ENCODE measurements around the gene SKIC3. TPM values are rescaled to one million over a fixed set of nuclear protein-coding genes. Genes with fewer than 3 reads are reported as not detected.

SKIC3 gene
- total RNA-seq = 72.4 and 87.9 TPM in 2 replicates

GRCh38 chr5:95554647-95555548 lies at the start of gene SKIC3, which contains the start of gene ARSK:
SKIC3 (minus strand) TSS chr5:95554977; CDS start chr5:95547150, 7,827 bp downstream.
ARSK (plus strand) TSS chr5:95555101; CDS start chr5:95555279, 178 bp downstream.

Other genes starting within 250 kb of the SKIC3 start
- gene FAM81B, start 163.6 kb downstream of the SKIC3 start, total RNA-seq = not detected in 2 replicates
- gene ARSK, start 124 bp upstream of the SKIC3 start, total RNA-seq = 16.7 and 22.3 TPM in 2 replicates
- gene GPR150, start 65.1 kb upstream of the SKIC3 start, total RNA-seq = 0.18 and 0.86 TPM in 2 replicates
- 0.58 and 2.1 TPM in 2 replicates for gene RFESD, start 91.8 kb upstream of the SKIC3 start, total RNA-seq
- gene SPATA9, start 128.0 kb upstream of the SKIC3 start, total RNA-seq = not detected in 2 replicates
- 121 and 151 TPM in 2 replicates for gene RHOBTB3, start 176.4 kb upstream of the SKIC3 start, total RNA-seq